NT2/D1 (cell line): Measurements from ENCODE around the gene TMUB2.

ENCODE experiments used
- SUZ12 ChIP-seq: IDR thresholded peaks from 2 replicates; pipeline ENCODE4 v1.6.1; 2011; ENCODE audit not compliant: insufficient read length, insufficient read depth; ENCODE audit errors: extremely low read depth
- YY1 ChIP-seq: IDR thresholded peaks from 2 replicates; pipeline ENCODE4 v1.6.1; 2011; ENCODE audit not compliant: insufficient read length, insufficient read depth
- ZNF274 ChIP-seq: IDR thresholded peaks from 2 replicates; pipeline ENCODE4 v1.6.1; 2011; ENCODE audit warnings: mild to moderate bottlenecking, low read depth, low read length

GRCh38 chr17:44171931-44172455, 14.8 kb upstream of the TMUB2 start:
- TF ChIP-seq YY1: no peak
- no peak for TF ChIP-seq ZNF274
- no peak for TF ChIP-seq SUZ12
